OCI-LY7 (cell line): ENCODE data around the gene ETFB. TPM values are rescaled to one million over a fixed set of nuclear protein-coding genes. Genes with fewer than 3 reads are reported as not detected.

ENCODE experiments used
- BruUV-seq: library from RNA; stranded (reverse); fragments of 400-500 nt; replicated peaks from 2 replicates; lab custom pipeline; 2021; lab: Mats Ljungman, UMichigan
- CTCF ChIA-PET: fragments of 300-600 bp; sonication (Branson Sonifier 250); formaldehyde crosslinking; loops from one replicate; lab custom pipeline; 2022; ENCODE audit warnings: antibody characterized with exemption; ENCODE audit not compliant: unreplicated experiment; lab: Charles Lee
- POLR2A ChIA-PET: fragments of 300-600 bp; sonication (Branson Sonifier 250); formaldehyde crosslinking; loops from one replicate; lab custom pipeline; 2022; ENCODE audit warnings: antibody characterized with exemption; lab: Charles Lee
- DNase-seq: peaks from one replicate; pipeline ENCODE4 v3.0.0-alpha.2; 2015; ENCODE audit warnings: low spot score
- H2AFZ ChIP-seq: fragments of 200-600 bp; sonication (generic), shearing (Covaris generic); 2 replicates; pipeline ENCODE4 v1.6.1; 2014; ENCODE audit warnings: mild to moderate bottlenecking, antibody characterized with exemption, low read length, moderate library complexity
- H3K27ac ChIP-seq: fragments of 200-600 bp; sonication (generic); 2 replicates; pipeline ENCODE4 v1.5.1; 2014; ENCODE audit warnings: mixed run types, low read depth, mild to moderate bottlenecking, moderate library complexity, low read length, inconsistent platforms; ENCODE audit not compliant: poor library complexity, severe bottlenecking
- H3K36me3 ChIP-seq: fragments of 200-600 bp; sonication (generic); 2 replicates; pipeline ENCODE4 v1.6.1; 2014; ENCODE audit warnings: mild to moderate bottlenecking, antibody characterized with exemption, low read length, moderate library complexity, mixed read lengths; ENCODE audit not compliant: insufficient read depth
- H3K4me1 ChIP-seq: fragments of 200-600 bp; sonication (generic); 2 replicates; pipeline ENCODE4 v1.5.1; 2014; ENCODE audit warnings: mild to moderate bottlenecking, low read length; ENCODE audit not compliant: insufficient read depth, poor library complexity, severe bottlenecking
- H3K4me2 ChIP-seq: fragments of 200-600 bp; sonication (generic); 2 replicates; pipeline ENCODE4 v1.6.1; 2014; ENCODE audit warnings: mild to moderate bottlenecking, low read length
- H3K4me3 ChIP-seq: fragments of 200-600 bp; sonication (generic); 2 replicates; pipeline ENCODE4 v1.5.1; 2014; ENCODE audit warnings: mild to moderate bottlenecking, low read depth, low read length; ENCODE audit not compliant: poor library complexity, severe bottlenecking
- H3K79me2 ChIP-seq: fragments of 200-600 bp; sonication (generic); 2 replicates; pipeline ENCODE4 v1.6.1; 2016; ENCODE audit warnings: low read depth, mild to moderate bottlenecking, low read length, moderate library complexity, mixed read lengths; ENCODE audit not compliant: insufficient read depth
- H3K9me2 ChIP-seq: fragments of 200-600 bp; sonication (generic); 2 replicates; pipeline ENCODE4 v1.6.1; 2016; ENCODE audit warnings: mild to moderate bottlenecking, low read length, mixed read lengths; ENCODE audit not compliant: insufficient read depth
- H3K9me3 ChIP-seq: fragments of 200-600 bp; sonication (generic); 2 replicates; pipeline ENCODE4 v1.6.1; 2014; ENCODE audit warnings: mild to moderate bottlenecking, mixed run types, low read length, mixed read lengths
- H4K20me1 ChIP-seq: fragments of 200-600 bp; sonication (generic); 2 replicates; pipeline ENCODE4 v1.6.1; 2014; ENCODE audit warnings: mild to moderate bottlenecking, antibody characterized with exemption, low read length, moderate library complexity, mixed read lengths; ENCODE audit not compliant: insufficient read depth
- CTCF ChIP-seq: fragments of 200-600 bp; sonication (generic); conservative IDR thresholded peaks from 2 replicates; pipeline ENCODE4 v1.5.1; 2014; ENCODE audit warnings: mild to moderate bottlenecking, antibody characterized with exemption, low read length, moderate library complexity, mixed read lengths
- EZH2phosphoT487 ChIP-seq: fragments of 200-600 bp; sonication (generic); IDR thresholded peaks from 2 replicates; pipeline ENCODE4 v1.6.1; 2018; ENCODE audit warnings: low read depth, borderline replicate concordance, mild to moderate bottlenecking, mixed run types, antibody characterized with exemption, low read length, moderate library complexity, mixed read lengths
- intact Hi-C: fragments of 100-400 bp; cut with micrococcal nuclease; formaldehyde crosslinking; loops from one replicate; pipeline ENCODE4 v1.10.0; 2022; ENCODE audit not compliant: unreplicated experiment
- total RNA-seq, 2 experiments: library from RNA; depleted of rRNA in 1 of 2; stranded (reverse); fragments of >200 nt in 1 of 2; shearing (Covaris generic) in 1 of 2; gene quantifications; 2 replicates each; pipeline ENCODE4 v1.2.3, GENCODE V29; 2014 to 2022

The ETFB gene
- total RNA-seq, 2 experiments from 2014 or later: 58.2 to 71.6 TPM

- TF ChIP-seq EZH2phosphoT487: no peak
- TF ChIP-seq CTCF: no peak
- Histone ChIP-seq H2AFZ (no peak overlapping the region), H3K9me2 (no peaks in the 10 kb centered on the region), H3K4me2 (no peak overlapping the region), H3K27ac (no peak overlapping the region), H3K9me3 (no peaks in the 10 kb centered on the region), H3K4me1 (no peaks in the 10 kb centered on the region), H3K36me3 (no peaks in the 10 kb centered on the region), H3K4me3 (no peak overlapping the region), H4K20me1 (no peaks in the 10 kb centered on the region), H3K79me2 (no peaks in the 10 kb centered on the region)
- no peak for DNase-seq
- ChIA-PET POLR2A (interaction anchor here (0.8 kb wide), 1 partner anchor 11 kb away, joined by 3 read pairs; no protein-coding TSS in a partner anchor), CTCF (no interaction called here)
- intact Hi-C loops: no loop called here
- no TSS peak for BruUV-seq
Measured at GRCh38 chr19:51354103-51354741, 12.0 kb downstream of the ETFB start.

- POLR2A ChIA-PET: no interaction called here
- CTCF ChIA-PET: no interaction called here
- BruUV-seq: no TSS peak
Measured at GRCh38 chr19:51352783-51353360, 13.3 kb downstream of the ETFB start.

More at GRCh38 chr19:51352783-51353360, 13.3 kb downstream of the ETFB start:
- Histone ChIP-seq H3K9me3 (no peaks in the 10 kb centered on the region), H3K4me2 (no peak overlapping the region), H3K9me2 (no peaks in the 10 kb centered on the region), H3K4me3 (no peak overlapping the region), H3K36me3 (no peaks in the 10 kb centered on the region), H2AFZ (no peak overlapping the region), H3K79me2 (no peaks in the 10 kb centered on the region), H3K4me1 (no peaks in the 10 kb centered on the region), H3K27ac (no peak overlapping the region), H4K20me1 (no peaks in the 10 kb centered on the region)
- TF ChIP-seq EZH2phosphoT487 (no peak), CTCF (no peak)
- DNase-seq: no peak
- intact Hi-C loops: no loop called here
